ENCODE data around the gene SLC25A51.

The SLC25A51 gene, protein sequence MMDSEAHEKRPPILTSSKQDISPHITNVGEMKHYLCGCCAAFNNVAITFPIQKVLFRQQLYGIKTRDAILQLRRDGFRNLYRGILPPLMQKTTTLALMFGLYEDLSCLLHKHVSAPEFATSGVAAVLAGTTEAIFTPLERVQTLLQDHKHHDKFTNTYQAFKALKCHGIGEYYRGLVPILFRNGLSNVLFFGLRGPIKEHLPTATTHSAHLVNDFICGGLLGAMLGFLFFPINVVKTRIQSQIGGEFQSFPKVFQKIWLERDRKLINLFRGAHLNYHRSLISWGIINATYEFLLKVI

DNA sequence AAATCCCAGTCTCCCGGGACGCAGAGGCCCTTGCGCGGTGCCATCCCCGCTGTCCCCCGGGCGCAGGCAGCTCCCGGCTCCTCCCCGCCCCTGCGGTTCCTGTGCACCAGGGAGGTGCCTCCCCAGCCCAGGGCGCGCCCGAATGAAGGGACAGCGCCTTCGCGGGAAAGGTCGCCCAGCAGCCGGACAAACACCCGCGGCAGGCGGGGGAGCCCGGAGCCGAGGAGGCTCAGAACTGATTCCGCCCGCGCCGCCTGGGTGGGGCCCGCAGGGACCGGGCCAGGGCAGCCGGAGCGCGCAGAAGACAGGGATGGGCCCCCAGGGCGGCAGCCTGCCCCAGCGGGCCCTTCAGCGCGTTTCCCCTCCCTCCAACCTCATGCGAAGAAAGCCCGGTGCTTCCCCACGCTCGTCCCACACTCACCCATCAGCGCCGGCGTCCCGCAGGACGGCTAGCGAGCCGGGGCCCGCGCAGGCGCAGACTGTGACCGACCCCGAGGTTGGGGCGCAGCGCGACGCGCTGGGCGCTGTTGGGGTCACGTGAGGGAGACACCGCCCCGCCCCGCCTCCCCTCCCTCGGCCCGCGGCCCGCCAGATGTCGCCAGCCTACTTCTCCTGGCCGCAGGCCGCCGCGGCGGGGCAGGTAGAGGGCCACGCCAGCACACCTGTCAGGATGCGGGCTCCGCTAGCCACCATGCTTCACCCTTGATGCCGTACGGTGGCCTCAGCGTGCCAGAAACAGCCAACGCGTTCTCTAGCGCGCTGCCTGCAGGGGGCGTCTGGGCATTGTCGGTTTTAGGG lies at the start of gene SLC25A51:
SLC25A51 (minus strand) TSS at position 481 of the 798 bp plus-strand sequence. CDS start 15,577 bp downstream, outside the sequence.
- peak; percentile 90 for DNase-seq

DNA sequence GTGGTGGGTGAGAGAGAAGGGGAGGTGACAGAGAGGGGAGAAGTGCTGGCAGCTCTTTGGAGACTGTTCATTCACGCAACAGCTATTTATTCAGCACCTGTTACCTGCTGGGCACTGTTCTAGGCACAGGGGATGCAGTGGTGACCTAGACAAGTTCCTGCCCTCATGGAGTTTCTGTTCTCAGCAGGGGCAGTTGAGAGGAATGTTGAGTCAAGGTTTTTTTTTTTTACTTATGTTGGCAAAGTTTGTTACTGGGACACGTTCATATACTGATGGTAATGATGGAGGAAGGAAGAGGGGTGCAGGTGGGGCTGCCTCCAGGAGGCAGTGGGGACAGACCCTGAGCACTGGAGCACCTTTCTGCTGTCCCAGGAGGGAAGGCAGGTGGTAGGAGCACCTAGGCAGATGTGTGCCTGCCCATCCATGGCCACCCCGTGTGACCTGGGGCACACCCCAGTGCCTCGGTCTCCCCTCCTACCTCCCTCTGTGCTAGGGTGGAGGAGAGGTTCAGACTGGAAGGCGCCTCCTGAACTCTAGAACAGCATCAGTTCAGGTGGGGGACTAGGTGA lies 49.4 kb upstream of the SLC25A51 start:
- no peak for DNase-seq

DNA sequence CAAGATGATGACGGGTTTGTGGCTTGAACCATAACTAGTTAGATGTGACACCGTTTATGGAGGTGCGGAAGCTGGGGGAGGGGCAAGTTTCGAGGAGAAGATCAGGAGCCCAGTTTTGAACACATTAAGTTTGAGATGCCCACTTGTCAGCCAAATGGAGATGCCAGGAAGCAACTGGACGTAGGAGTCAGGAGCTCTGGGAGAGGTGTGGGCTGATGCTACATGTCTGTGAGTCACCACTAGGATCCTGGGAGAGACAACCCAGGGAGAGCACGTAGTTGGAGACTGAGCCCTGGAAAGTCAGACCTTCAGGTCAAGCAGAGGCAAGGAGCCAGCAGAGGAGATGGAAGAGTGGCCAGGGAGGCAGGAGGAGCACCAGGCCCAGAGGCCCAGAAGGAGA lies 48.8 kb upstream of the SLC25A51 start:
- no peak for DNase-seq

DNA sequence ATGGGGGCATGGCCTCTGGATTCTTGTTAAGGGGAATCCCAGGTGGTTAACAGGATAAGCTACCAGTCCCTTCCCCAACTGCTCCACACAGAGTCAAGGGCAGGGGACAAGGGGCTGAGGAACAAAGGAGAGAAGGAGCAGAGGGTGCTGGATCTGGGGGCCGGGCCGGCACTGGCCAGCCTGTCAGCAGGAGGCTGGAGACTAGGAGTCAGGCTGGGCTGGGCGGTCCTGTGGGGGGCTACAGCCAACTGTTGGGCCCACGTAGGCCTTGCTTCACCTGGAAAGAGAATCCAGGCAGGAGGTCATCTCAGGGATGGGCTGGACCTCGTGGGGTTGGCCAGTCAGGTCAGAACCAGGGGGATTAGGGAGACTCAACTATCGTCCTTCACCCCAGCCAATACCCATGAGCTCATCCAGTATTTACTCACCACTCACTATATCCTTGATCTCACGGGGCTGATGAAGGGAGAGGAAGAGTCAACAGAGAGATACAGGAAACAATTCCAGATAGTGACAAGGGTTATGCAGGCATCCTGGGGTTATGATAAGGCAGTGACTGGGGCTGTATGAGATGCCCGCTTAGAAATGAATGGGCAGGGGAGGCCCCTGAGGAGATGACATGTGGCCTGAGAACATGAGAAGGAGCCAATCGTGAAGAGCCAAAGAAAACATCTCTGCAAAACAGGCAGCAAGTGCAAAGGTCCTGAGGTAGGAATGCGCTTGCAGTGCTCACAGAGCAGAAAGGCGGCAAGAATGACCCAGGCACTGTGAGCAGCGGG lies 47.9 kb upstream of the SLC25A51 start:
- no peak for DNase-seq

DNA sequence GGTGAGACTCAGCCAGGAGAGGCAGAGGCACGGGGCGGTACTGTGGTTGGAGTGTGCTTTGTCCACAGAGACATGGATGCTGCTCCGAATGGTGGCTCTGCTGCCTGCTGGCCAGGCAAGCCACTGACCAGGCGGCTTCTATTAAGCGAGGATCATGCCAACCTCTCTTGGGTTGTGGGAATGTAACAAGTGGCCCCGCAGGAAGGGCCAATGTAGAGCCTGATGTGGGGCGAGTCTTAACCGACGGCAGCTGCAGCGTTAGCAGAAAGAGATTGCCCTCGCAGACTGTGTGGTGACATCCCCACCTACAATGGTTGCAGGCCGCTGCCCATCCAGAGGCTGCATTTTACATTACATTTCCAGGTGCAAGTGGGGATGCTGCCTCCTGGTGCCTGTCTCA lies 46.6 kb upstream of the SLC25A51 start:
- DNase-seq, result no peak

DNA sequence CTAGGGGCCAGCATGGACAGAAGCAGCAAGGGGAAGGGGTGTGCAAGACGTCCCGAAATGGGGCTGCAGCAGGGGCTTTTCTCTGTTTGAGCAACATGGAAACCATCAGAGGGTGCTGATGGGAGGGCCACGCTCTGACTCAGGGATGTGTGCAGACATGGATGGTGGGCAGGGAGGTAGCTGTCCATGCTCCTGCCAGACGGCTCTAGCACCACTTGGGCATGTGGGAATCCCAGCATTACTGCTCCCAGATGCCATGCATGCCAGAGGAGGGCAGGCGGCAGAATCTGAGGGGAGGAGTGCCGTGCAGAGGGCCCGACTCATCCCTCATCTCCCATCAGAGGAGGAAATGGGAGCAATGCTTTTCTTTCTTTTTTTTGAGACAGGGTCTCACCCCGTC lies 45.6 kb upstream of the SLC25A51 start:
- no peak for DNase-seq

DNA sequence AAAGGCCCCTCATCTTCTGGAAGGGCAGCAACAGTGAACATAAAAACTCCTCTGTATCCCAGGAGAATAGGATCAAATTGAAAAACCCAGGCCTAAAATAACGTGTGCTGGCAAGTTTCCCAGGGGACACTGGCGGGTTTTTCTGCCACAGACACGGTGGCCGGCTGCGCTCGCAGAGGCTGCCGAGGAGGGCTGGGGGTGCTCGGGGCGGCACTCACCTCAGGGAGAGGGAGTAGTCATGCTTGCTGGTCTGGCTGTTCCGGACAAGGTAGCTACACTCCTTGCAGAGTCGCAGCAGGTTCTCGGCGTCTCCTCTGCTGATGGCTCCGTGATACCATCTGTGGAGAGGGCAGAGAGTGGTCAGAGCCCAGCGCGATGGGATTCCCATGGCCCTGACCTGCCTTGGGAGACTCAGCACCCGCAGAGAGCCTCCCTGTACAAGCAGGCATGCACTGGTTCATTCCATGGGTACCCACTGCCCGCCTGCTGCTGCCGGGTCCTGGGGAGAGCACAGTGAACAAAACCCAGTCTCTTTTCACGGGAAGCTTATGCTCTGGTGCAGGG lies 44.6 kb upstream of the SLC25A51 start:
- DNase-seq, result no peak

DNA sequence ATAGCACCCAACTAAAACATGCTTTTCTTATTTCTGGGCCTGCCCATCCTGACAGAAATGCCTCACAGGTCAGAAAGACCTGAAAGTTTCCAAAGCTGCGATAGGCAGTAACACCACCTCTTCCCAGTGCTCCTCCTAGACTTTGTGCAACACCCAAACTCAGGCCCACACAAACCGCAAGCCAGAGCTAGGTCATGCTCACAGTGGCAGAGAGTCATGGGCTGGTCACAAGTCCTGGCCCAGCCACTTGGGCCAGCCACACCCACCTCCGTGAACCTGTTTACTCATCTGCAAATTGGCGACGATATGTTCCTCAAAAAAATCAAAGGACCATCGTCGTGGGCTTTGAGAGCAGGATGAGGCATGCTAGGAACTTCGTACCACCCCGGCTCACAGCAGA lies 44.0 kb upstream of the SLC25A51 start:
- DNase-seq, result peak; percentile 82

DNA sequence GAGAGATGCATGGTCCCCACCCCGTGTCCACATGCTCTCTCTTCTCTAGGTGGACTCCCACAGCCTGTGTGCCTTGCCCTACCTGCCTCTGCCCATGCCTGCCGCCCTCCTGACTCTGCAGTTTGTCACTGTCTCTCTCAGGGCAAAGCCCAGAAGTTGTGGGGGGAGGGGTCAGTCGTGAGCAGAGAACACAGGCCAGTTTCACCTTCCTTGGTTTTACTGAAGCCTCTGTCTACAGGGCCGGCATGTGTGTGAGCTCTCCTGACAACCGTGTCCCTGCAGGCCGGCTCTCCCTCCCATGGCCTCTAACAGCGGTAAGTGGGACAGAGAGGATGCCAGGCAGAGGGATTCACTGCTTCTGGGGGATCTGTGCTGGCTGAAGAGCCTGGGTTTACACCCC lies 43.5 kb upstream of the SLC25A51 start:
- DNase-seq, result no peak

DNA sequence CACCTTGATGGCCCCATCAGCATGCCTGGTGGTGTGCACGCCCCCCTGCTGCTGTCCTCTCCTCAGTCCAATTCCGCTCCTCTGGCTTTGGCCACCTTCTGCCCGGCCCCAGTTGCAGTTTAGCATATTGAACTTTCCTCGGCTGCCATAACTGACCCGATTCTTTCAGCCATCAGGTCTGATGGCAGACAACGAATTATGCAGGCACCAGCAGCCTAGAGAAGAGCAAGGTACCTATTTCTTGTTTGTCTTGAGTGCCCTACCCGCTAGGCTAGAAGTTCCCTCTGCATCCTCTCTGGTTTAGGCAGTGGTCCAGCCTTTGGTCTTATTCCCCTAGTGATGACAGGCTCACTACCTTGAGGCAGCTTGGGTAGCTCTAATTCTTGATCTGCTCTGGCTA lies 43.0 kb upstream of the SLC25A51 start:
- DNase-seq, result no peak

DNA sequence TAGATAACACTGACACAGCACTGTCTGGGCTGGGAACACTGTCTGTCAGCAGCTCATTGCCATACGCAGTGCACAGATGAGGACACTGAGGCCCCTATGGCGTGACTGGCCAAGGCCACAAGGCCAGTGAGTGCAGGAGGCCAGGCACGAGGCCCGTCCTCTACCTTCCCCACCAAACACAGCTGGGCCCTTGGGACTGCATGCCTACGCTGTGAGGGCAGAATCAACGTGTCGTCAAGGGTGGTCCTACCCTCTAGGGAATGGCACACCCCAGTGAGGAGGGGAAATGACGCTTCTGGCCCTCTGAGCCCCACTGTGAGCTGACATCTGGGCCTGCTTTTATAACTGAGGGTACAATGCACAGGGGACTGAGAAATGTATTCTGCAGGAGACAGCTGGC lies 42.1 kb upstream of the SLC25A51 start:
- DNase-seq, result no peak

DNA sequence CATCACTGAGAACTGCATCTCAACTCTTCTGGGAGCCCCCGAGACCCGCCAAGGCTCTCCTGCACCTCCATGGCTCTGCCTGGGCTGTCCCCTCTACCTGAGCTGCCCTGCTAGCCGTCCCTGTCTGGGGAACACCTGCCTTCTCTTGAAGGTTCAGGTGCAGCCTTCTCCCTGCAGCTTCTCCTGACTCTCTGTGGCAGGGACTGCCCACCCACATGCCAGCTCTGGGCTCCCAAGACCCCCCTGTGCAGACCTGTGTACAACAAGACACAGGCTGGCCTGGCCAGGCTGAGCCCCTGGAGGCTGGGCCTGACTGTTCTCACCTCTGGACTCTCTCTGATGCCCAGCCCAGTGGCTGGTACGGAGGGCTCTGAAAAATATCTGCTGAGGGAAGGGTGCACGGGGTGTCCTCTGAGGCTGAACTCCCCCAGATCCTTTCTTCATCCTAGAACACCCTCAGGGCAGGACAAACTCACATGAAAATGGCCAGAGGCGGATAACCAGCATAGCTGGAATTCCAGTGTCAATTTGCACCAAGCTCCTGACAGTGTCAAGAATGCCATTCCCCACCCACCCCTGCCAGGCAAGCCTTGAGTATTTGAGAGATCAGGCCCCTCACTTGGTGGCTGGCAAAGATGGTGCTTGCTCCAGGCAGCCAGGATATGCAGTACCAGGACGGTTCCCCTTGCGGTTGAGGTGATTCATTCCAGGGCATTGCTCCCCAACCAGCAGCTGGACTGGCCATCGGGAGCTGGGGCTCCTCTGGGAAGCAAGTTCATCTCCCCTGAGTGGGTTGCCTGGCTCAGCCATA lies 40.9 kb upstream of the SLC25A51 start:
- no peak for DNase-seq

DNA sequence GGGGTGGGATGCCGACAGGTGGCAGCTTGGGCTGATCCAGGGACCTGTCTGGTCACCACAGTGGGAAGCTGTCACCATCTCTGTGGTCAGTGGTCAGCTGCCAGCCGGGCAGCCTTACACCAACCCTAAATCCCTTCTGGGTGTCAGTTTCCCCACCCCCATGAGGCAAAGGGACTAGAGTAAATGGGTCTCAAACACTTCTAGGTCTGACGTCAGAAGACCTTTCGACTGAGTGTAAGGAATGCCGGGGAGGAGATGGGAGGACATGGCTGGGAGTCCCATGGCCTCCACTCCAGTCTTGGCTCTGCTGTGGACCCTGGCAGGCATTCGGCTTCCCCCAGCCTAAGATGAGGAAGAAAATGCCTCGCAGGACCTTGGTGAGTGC lies 40.3 kb upstream of the SLC25A51 start:
- no peak for DNase-seq

DNA sequence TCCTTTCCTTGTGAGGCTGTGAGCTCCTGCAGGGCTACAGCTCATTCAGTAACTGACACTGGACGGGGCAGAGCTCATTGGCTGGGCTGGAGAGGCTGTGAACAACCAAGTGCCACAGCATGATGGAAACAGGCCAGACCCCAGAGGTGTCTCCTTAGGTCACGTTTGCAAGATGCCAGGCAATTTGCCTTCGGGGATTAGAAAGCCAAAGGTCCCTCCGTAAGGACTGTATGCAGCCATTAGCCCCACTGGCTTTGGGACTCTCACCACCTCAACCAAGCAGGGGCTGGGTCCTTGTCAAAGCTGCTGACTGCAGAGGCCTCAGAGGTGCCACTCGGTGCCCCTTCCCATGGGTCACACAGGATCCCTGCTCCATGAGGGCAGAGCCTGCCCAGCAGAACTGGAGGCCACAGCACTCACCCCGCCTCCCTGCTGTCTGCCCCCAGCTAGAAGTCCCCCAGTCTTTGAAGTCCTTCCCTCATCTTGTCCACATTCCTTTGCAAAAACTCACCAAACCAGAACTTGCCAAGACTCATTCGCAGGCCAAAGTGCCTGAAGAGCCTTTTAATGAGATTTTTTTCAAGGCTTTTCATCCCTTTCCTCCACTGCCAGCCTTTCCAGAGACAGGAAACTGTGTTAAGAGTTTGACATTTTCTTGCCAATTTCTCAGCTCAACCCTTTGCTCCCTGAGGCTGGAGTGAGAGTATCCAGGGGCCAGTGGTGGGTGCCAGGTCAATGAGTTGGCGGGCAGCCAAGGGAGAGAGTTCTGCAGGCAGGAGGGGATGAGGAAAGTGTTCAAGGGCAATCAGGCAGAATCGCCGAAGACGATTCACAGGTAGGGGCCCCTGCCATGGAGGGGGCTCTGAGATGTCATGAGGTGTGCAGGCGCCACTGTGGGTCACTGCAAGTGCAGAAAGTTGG lies 39.7 kb upstream of the SLC25A51 start:
- DNase-seq, result no peak

DNA sequence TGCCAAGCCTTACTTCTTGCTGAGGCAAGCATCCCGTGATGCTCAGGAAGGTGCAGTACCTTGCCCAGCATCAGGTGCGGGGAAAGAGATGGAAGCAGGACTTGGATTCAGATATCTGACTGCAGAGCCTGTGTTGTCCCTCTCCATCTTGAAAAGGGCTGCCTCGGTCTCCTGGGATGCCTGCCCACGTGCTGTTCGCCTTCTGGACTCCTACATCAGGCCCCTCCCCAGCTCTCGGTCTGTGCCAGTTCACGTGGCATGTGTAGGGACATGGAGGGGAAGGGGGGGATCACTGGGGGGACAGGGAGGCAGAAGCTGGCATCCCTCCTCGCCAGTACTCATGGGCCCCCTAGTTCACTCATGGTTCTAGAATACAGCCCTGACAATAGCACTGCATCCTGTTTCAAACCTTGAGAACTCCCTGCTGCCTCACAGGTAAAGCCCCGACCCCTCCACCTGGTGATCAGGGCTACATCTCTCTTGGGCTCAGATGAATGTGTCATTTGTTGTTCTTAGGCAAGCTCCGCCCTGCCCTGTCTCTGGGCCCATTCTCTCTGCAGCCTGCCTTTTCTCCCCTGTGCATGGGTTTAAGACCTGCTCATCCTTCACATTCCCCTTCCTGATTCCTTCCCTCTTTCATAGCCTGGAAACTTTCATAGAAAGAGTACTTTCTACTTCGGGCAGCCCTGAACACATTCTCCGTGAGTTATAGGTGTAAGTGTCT lies 38.9 kb upstream of the SLC25A51 start:
- DNase-seq, result no peak

DNA sequence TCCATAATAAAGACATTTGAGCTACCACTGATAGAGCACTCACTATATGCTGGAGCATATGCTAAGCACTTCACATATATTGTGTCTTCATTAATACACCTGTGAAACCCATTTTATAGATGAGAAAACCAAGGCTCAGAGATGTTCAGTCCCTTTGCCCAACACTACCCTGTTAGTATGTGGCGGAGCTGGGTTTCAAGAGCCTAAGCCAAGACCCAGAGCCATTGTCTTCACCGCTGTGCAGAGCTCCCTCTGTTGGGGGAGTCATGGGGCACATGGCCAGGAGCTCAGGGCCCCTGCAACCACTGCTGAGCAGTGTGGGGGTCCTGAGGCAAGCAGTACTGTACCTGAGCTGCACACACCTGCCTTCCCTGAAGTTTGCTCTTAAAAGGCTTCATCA lies 37.3 kb upstream of the SLC25A51 start:
- DNase-seq, result no peak

DNA sequence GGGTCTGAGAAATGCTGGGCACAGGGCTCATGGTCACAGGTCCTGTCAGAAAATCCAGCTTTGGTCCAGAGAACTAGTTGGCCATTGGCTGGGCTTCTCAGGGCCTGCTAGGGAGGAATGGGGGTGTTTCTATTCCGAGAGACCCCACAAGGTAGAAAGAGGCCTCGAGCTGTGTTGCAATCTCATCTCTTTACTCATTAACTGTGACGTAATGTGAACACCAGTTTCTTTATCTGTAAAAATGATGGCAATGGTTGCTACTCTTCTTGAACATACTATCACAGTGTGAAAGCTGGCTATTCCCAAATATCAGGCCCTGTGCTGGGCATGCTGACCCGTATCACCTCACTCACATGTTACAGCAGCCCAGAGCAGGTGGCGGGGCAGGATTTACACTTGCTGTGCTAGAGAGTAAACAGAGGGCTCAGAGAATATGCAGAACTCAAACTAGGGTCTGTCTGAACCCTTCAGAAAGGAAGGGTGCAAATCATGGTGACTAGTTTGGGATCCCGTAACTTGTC lies 35.7 kb upstream of the SLC25A51 start:
- no peak for DNase-seq

DNA sequence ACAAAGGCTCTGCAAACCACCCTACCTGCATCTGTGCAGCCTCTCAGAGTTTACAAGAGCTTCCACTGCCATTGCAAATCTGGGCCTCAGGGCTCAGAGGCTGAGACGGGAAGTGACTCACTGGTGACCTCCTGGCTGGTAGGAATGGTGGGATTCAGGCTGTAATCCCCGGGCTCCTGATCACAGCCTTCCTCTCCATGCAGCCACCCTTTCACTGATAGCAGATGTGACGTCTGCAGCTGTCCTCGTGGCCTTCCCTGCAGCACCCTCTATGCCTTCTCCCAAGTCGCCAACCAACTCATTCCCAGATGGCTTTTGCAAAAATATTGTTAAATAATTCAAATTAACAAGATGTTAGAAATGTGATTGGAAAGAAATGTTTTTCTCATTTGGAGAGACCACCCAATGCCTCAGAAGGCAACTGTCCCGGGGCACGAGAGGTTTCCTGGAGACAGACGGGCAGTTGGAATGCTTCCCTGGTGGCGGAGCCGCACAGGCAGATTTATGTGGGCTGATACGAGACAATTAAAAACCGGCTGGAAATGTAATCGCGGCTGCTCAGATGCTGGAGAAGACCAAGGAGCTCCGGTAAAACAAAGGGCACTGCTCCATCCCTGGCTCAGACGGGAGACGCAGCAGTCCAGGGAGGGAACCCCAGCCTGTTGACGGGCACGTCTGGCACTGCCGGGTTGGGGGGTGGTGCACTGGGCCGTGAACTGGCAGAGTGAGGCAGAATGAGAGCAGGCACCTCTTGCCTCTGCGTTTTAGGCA lies 34.4 kb upstream of the SLC25A51 start:
- no peak for DNase-seq

DNA sequence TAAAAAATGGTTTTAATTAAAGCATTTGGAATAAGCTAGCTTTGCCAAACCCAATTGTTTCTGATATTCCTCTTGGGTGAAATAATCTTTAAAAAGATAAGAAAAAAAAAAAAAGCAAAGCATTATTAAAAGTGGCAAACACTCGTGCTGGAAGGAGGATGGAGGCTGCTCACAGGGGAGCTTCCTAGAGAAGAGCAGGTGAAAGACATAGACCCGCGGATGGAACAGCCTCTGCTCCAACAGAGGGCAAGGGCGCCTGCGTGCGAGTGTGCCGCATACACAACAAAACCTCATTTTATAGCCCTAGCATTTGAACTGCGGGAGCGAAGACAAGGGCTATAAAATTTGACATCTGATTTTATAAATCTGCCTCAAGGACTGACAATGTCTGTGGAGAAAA lies 33.4 kb upstream of the SLC25A51 start:
- no peak for DNase-seq

Data from inflammatory macrophage treated with lipopolysaccharide for 4 hours (primary cell).